ENCODE measurements around the gene PLCL2. TPM values are rescaled to one million over a fixed set of nuclear protein-coding genes. Genes with fewer than 3 reads are reported as not detected.
A peak's percentile ranks its signal among the peaks of the same experiment; 100 is the strongest.
"Not testable (repeated sequence)": the region's sequence is repeated elsewhere in the genome, so short reads cannot be mapped to it uniquely, and the experiment has no call there.

The PLCL2 gene
- total and polyA plus RNA-seq, 4 donors, result 1.0 to 16.7 (median 7.1) TPM

DNA sequence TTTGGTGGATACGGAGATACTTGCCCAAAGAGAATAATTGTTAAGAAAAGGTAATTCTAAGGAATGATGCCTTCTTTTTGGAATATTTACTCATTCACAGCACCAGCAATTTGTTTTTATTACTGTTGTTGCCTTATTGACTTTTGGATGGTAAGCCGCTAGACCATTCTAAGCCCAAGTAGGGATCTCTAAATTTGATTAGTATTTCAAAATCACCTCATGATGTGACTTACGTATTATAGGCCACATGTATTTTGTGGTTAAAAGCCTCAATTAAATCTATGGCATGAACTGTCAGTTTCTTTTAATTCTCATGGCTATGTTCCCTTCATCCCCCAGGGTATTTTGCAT lies 94.1 kb downstream of the PLCL2 start:
- Histone ChIP-seq H3K27ac (ENCODE audit: low read depth in 1 of 2, low read length in 1 of 2) (peak overlapping the region in 1 of 2 donors; percentile 60), H3K4me1 (ENCODE audit: control insufficient read depth in 5 of 5, insufficient read depth in 5 of 5, low read length in 5 of 5) (peaks cover 0 to 13% (median 0%) of the 10 kb centered on the region in 5 donors), H3K4me3 (no peak overlapping the region), H3K27me3 (ENCODE audit: control insufficient read depth in 3 of 3, insufficient read depth in 3 of 3, low read length in 2 of 3) (no peaks in the 10 kb centered on the region), H3K9me3 (ENCODE audit: control insufficient read depth in 4 of 4, insufficient read depth in 3 of 4, low read length in 3 of 4) (no peaks in the 10 kb centered on the region), H3K36me3 (ENCODE audit: control insufficient read depth in 4 of 4, insufficient read depth in 4 of 4, low read length in 4 of 4) (peaks cover 0 to 2% (median 0%) of the 10 kb centered on the region in 4 donors), H3K9ac (ENCODE audit: insufficient read depth in 1 of 2, low read length in 2 of 2) (no peak overlapping the region)
- DNase-seq, result no peak
- 78 to 93% methylated on average over 3 of the region's 3 CpGs for WGBS, 2 donors
- ATAC-seq (ENCODE audit: insufficient read depth, low FRiP score), result no peak
- TF ChIP-seq CTCF (IDR thresholded peaks at IDR 0.05; ENCODE audit: control extremely low read depth, extremely low read depth), result no peak

DNA sequence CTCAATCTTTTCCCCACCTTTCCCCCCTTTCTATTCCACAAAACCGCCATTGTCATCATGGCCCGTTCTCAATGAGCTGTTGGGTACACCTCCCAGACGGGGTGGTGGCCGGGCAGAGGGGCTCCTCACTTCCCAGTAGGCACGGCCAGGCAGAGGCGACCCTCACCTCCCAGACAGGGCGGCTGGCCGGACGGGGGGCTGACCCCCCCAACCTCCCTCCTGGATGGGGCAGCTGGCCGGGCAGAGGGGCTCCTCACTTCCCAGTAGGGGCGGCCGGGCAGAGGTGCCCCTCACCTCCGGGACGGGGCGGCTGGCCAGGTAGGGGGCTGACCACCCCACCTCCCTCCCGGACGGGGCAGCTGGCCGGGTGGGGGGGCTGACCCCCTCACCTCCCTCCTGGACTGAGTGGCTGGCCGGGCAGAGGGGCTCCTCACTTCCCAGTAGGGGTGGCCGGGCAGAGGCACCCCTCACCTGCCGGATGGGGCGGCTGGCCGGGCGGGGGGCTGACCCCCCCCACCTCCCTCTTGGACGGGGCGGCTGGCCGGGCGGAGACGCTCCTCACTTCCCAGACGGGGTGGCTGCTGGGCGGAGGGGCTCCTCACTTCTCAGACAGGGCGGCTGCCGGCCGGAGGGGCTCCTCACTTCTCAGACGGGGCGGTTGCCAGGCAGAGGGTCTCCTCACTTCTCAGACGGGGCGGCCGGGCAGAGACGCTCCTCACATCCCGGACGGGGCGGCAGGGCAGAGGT lies 95.2 kb downstream of the PLCL2 start:
- WGBS, 2 donors, result 94 to 97% methylated on average over 23 to 37 of the region's 43 CpGs
- Histone ChIP-seq H3K27ac (ENCODE audit: low read depth in 1 of 2, low read length in 1 of 2) (peak overlapping the region in 1 of 2 donors; percentile 21), H3K4me1 (ENCODE audit: control insufficient read depth in 5 of 5, insufficient read depth in 5 of 5, low read length in 5 of 5) (peaks cover 0 to 13% (median 0%) of the 10 kb centered on the region in 5 donors)
- not testable (repeated sequence) for H3K27me3 ChIP-seq (ENCODE audit: control insufficient read depth in 3 of 3, insufficient read depth in 3 of 3, low read length in 2 of 3); H3K9me3 ChIP-seq (ENCODE audit: control insufficient read depth in 4 of 4, insufficient read depth in 3 of 4, low read length in 3 of 4); H3K4me3 ChIP-seq; H3K36me3 ChIP-seq (ENCODE audit: control insufficient read depth in 4 of 4, insufficient read depth in 4 of 4, low read length in 4 of 4); ATAC-seq (ENCODE audit: insufficient read depth, low FRiP score); H3K9ac ChIP-seq (ENCODE audit: insufficient read depth in 1 of 2, low read length in 2 of 2); DNase-seq

- not testable (repeated sequence) for H3K27me3 ChIP-seq (ENCODE audit: control insufficient read depth in 3 of 3, insufficient read depth in 3 of 3, low read length in 2 of 3); H3K4me3 ChIP-seq; H3K9me3 ChIP-seq (ENCODE audit: control insufficient read depth in 4 of 4, insufficient read depth in 3 of 4, low read length in 3 of 4); H3K9ac ChIP-seq (ENCODE audit: insufficient read depth in 1 of 2, low read length in 2 of 2); H3K36me3 ChIP-seq (ENCODE audit: control insufficient read depth in 4 of 4, insufficient read depth in 4 of 4, low read length in 4 of 4); DNase-seq; H3K27ac ChIP-seq (ENCODE audit: low read depth in 1 of 2, low read length in 1 of 2); ATAC-seq (ENCODE audit: insufficient read depth, low FRiP score)
- H3K4me1 ChIP-seq (ENCODE audit: control insufficient read depth in 5 of 5, insufficient read depth in 5 of 5, low read length in 5 of 5), result peaks cover 0 to 15% (median 0%) of the 10 kb centered on the region in 5 donors
- 96 to 98% methylated on average over 11 to 15 of the region's 26 CpGs for WGBS, 2 donors
Measured at GRCh38 chr3:16980526-16980925, 95.8 kb downstream of the PLCL2 start.

DNA sequence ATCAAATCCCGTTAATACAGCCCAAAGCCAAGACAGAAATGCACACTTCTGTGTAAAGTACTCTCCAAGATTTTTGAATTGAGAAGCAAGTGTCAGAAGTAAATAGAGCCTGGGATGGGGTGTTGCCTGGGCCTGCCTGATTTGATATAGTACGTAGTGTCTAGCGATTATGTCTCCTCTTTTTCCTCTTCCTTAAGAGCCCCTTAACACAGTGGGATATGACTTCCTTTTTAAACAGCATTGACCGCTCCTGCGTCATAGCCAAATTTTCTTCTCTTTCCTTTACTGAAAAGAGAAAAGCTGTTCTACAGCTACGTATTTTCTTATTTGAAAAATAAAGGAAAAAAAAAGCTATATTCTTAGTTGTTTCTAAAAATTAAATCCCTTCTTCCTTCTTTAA lies 97.7 kb downstream of the PLCL2 start:
- no peaks in the 10 kb centered on the region for H3K9me3 ChIP-seq (ENCODE audit: control insufficient read depth in 4 of 4, insufficient read depth in 3 of 4, low read length in 3 of 4)
- H3K4me3 ChIP-seq, result no peak overlapping the region
- WGBS, 2 donors, result 47 to 62% methylated on average over 6 of the region's 6 CpGs
- no peak for ATAC-seq (ENCODE audit: insufficient read depth, low FRiP score)
- H3K27me3 ChIP-seq (ENCODE audit: control insufficient read depth in 3 of 3, insufficient read depth in 3 of 3, low read length in 2 of 3), result no peaks in the 10 kb centered on the region
- no peak for TF ChIP-seq CTCF (IDR thresholded peaks at IDR 0.05; ENCODE audit: control extremely low read depth, extremely low read depth)
- H3K9ac ChIP-seq (ENCODE audit: insufficient read depth in 1 of 2, low read length in 2 of 2), result no peak overlapping the region
- DNase-seq, result no peak
- no peak overlapping the region for H3K27ac ChIP-seq (ENCODE audit: low read depth in 1 of 2, low read length in 1 of 2)
- H3K4me1 ChIP-seq (ENCODE audit: control insufficient read depth in 5 of 5, insufficient read depth in 5 of 5, low read length in 5 of 5), result peaks cover 0 to 18% (median 0%) of the 10 kb centered on the region in 5 donors
- H3K36me3 ChIP-seq (ENCODE audit: control insufficient read depth in 4 of 4, insufficient read depth in 4 of 4, low read length in 4 of 4), result no peaks in the 10 kb centered on the region
